Stimulated activated naive CD8-positive, alpha-beta T cell treated with anti-CD3 and anti-CD28 coated beads, Interleukin-15, Interleukin-2, amounts not matched to agents 100 U/mL and 50 U/mL, for 24 hours (primary cell): Measurements from ENCODE around the gene KRTAP9-4.
"Not testable (repeated sequence)": the region's sequence is repeated elsewhere in the genome, so short reads cannot be mapped to it uniquely, and the experiment has no call there.

Experiments used
- ATAC-seq: fragments of 150-1000 bp; cut with Tn5 transposase; one replicate; pipeline ENCODE4 v1.10.0; 2021
- DNase-seq: peaks from one replicate; pipeline ENCODE4 v3.0.0; 2021

KRTAP9-4 gene, protein sequence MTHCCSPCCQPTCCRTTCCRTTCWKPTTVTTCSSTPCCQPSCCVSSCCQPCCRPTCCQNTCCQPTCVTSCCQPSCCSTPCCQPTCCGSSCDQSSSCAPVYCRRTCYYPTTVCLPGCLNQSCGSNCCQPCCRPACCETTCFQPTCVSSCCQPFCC

GRCh38 chr17:41249637-41250240 is at the start of gene KRTAP9-4:
TSS of gene KRTAP9-4 (plus strand) at chr17:41249687. CDS start at chr17:41249721, 34 bp downstream.
- not testable (repeated sequence) for DNase-seq, ATAC-seq

- ATAC-seq (peak; percentile 28), DNase-seq (no peak)
Observed at GRCh38 chr17:41211845-41212466, 37.5 kb upstream of the KRTAP9-4 start.

- DNase-seq (no peak), ATAC-seq (no peak)
Observed at GRCh38 chr17:41212524-41213169, 36.8 kb upstream of the KRTAP9-4 start.

GRCh38 chr17:41215681-41216080 is 33.8 kb upstream of the KRTAP9-4 start:
- DNase-seq (no peak), ATAC-seq (no peak)

GRCh38 chr17:41223821-41224220 is 25.7 kb upstream of the KRTAP9-4 start:
- DNase-seq (no peak), ATAC-seq (no peak)

DNA sequence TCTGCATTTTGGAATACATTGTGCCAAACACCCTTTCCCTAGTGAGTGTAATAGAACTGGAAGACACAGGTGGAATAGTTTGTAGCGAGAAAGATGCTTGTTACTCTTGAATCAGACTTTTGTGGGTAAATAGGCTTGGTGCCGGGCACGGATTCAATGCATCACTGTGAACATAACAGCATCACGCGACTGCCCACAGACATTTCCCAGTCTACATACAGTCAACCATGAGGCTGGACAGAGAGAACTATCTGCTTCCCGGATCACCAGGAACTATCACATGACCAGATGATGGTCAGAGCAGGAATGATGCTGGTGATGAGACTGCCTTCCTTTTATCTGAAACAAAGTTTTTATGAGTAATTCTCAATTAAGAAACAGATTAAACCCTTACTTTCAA is 23.4 kb upstream of the KRTAP9-4 start:
- DNase-seq, result no peak
- no peak for ATAC-seq

GRCh38 chr17:41226598-41227095 is 22.8 kb upstream of the KRTAP9-4 start, which contains the start of gene KRTAP9-2:
TSS of gene KRTAP9-2 (plus strand) at chr17:41226648. CDS start at chr17:41226655, 7 bp downstream.
- ATAC-seq, DNase-seq: not testable (repeated sequence)

- no peak for ATAC-seq
- DNase-seq, result no peak
Observed at GRCh38 chr17:41230094-41230493, 19.4 kb upstream of the KRTAP9-4 start.

DNA sequence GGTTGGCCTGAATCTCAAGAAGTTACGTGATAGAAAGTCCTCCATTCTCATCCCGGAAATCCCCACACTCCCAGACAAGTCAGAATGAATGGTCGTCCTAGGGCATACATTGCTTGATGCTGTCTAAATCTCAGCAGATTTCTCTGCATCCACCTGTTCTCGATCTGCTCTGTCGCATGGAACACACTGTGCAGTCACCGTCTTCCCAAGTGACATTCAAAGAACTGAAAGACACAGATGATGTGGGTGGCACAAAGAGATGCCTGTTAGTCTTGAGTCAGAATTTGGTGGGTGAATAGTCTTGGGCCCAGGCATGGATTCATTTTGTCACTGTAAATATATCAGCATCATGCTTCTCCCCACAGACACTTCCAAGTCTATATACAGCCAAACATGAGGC is 17.8 kb upstream of the KRTAP9-4 start:
- DNase-seq (no peak), ATAC-seq (no peak)

DNA sequence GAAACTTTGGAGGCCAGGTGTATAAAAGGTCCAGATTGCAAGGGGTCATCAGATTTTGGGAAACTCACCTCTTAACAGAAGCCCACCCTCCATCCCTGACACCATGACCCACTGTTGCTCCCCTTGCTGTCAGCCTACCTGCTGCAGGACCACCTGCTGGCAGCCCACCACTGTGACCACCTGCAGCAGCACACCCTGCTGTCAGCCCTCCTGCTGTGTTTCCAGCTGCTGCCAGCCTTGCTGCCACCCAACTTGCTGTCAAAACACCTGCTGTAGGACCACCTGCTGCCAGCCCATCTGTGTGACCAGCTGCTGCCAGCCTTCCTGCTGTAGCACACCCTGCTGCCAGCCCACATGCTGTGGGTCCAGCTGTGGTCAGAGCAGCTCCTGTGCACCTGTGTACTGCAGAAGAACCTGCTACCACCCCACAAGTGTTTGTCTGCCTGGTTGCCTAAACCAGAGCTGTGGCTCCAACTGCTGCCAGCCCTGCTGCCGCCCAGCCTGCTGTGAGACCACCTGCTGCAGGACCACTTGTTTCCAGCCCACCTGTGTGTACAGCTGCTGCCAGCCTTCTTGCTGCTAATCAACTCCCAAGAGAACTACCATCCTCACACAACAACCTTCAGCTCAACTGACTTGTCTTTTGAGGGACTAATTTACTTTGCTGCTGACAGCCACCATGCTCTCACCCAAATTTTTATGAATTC is 16.9 kb upstream of the KRTAP9-4 start, which contains the start of gene KRTAP9-3:
Gene KRTAP9-3 (plus strand): TSS at position 51 of the 707 bp plus-strand sequence. CDS start 53 bp downstream, at position 104.
- DNase-seq, ATAC-seq: not testable (repeated sequence)

DNA sequence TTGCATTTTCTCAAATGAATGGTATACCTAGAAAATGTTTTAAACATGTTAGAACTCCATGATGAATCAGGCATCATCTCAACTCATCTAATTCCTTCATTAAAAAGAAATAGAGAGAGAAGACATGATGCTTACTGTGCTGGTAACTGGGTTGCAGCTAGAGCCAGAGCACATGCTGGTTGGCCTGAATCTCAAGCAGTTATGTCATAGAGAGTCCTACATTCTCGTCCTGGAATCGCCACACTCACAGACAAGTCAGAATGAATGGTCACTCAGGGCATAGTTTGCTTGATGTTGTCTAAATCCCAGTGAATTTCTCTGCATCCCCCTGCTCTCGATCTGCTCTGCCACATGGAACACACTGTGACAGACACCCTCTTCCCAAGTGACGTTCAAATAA is 12.4 kb upstream of the KRTAP9-4 start:
- ATAC-seq, result not testable (repeated sequence)

DNA sequence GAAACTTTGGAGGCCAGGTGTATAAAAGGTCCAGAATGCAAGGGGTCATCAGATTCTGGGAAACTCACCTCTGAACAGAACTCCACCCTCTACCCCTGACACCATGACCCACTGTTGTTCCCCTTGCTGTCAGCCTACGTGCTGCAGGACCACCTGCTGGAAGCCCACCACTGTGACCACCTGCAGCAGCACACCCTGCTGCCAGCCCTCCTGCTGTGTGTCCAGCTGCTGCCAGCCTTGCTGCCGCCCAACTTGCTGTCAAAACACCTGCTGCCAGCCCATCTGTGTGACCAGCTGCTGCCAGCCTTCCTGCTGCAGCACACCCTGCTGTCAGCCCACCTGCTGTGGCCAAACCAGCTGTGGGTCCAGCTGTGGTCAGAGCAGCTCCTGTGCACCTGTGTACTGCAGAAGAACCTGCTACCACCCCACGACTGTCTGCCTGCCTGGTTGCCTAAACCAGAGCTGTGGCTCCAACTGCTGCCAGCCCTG is 11.5 kb upstream of the KRTAP9-4 start, which contains the start of gene KRTAP9-8:
Gene KRTAP9-8 (plus strand): TSS at position 51 of the 489 bp plus-strand sequence. CDS start 53 bp downstream, at position 104.
- not testable (repeated sequence) for DNase-seq, ATAC-seq

More for the DNA sequence above, 12.4 kb upstream of the KRTAP9-4 start:
- DNase-seq, result not testable (repeated sequence)

DNA sequence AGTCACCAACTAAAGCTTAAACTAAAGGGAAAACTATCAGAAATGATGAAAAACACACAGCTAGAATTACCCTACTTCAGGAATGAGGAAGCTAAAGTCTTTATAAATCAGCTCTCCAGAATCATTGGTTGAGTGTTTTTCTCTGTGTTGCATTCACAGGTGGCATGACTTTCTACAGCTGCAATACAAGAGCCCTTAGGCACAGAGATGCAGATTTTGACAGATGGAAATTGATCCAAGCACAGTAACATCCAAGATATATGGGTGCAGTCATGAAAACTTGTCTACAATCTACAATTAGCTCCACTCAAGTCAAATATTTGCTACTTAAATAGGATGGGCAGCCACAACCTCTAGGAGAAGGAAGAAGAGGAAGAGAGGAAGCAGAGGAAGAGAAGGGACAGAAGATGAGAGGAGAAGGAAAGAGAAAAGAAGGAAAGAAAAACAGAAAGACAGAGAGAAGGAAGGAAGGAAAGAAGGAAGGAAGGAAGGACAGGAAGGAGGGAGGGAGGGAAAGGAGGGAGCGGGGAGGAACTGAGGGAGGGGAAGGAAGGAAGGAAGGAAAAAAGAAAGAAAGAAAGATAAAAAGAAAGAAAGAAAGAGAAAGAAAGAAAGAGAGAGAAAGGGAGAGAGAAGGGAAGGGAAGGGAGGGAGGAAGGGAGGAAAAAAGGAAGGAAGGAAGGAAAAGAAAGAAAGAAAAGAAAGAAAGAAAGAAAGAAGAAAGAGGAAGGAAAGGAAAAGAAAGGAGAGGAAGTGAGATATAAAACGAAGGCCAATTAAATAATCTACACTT is 2.3 kb upstream of the KRTAP9-4 start:
- not testable (repeated sequence) for DNase-seq

GRCh38 chr17:41251261-41251660 is 1.8 kb downstream of the KRTAP9-4 start:
- no peak for DNase-seq
- no peak for ATAC-seq

More for the DNA sequence above, 2.3 kb upstream of the KRTAP9-4 start:
- not testable (repeated sequence) for ATAC-seq

DNA sequence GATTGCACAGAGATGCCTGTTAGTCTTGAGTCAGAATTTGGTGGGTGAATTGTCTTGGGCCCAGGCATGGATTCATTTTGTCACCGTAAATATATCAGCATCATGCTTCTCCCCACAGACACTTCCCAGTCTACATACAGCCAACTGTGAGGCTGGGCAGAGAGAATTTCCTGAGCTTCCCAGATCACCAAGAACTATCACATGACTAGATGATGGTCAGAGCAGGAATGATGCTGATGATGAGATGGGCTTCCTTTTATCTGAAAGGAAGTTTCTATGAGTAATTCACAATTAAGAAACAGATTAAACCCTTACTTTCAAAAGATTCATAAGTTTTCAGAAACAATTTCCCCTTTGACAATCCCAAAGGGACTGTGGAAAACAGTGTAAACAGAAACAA is 5.4 kb downstream of the KRTAP9-4 start:
- DNase-seq (no peak), ATAC-seq (no peak)

GRCh38 chr17:41255381-41256290 is 6.1 kb downstream of the KRTAP9-4 start, which contains the start of gene KRTAP9-9:
TSS of gene KRTAP9-9 (plus strand) at chr17:41255384.
- DNase-seq, ATAC-seq: not testable (repeated sequence)

- ATAC-seq (no peak), DNase-seq (no peak)
Observed at GRCh38 chr17:41256291-41256685, 6.8 kb downstream of the KRTAP9-4 start.

GRCh38 chr17:41258406-41258805 is 8.9 kb downstream of the KRTAP9-4 start:
- ATAC-seq (no peak), DNase-seq (no peak)

- DNase-seq (no peak), ATAC-seq (no peak)
Observed at GRCh38 chr17:41263212-41263611, 13.7 kb downstream of the KRTAP9-4 start.
